Cardiac atrium fibroblast (primary cell): ENCODE data around the gene SLC25A31. TPM values are rescaled to one million over a fixed set of nuclear protein-coding genes. Genes with fewer than 3 reads are reported as not detected.

Experiments
- total RNA-seq: library from RNA; depleted of rRNA; stranded (reverse); fragments of >200 nt; gene quantifications from 2 replicates; pipeline ENCODE4 v1.2.3, GENCODE V29; 2015

Gene SLC25A31
- total RNA-seq = not detected in 2 replicates

DNA sequence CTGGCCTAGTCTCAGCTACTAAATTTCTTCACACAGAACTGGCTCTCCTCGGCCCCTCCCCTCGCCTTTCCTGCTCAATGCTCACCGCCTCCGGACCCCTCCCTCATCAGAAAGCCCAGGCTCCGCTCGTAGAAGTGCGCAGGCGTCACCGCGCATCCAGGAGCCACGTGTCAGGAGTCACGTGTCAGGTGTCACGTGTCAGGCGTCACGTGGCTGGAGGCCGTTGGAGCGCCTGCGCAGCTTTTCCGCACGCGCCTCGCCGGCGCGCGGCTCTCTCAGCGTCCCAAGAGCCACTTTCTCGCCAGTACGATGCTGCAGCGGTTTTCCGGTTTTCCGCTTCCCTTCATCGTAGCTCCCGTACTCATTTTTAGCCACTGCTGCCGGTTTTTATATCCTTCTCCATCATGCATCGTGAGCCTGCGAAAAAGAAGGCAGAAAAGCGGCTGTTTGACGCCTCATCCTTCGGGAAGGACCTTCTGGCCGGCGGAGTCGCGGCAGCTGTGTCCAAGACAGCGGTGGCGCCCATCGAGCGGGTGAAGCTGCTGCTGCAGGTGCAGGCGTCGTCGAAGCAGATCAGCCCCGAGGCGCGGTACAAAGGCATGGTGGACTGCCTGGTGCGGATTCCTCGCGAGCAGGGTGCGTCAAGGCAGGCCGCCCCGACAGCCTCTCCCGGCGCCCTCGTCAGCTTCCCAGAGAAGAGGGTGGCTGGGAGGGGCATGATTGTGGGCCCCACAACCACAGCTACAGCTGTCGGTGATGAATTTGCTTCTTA is at the start of gene SLC25A31:
Gene SLC25A31, plus strand, starts transcription at position 259 of the 772 bp plus-strand sequence. Its CDS starts 146 bp downstream, at position 405.

GRCh38 chr4:127782275-127783025 is 52.2 kb downstream of the SLC25A31 start, which contains the start of gene HSPA4L:
Gene HSPA4L (plus strand): TSS chr4:127782322. CDS start chr4:127782551, 229 bp downstream.

Other genes starting within 250 kb of the SLC25A31 start
- 2.0 and 4.5 TPM in 2 replicates for gene INTU, start 97.4 kb upstream of the SLC25A31 start, total RNA-seq
- gene HSPA4L, start 51.9 kb downstream of the SLC25A31 start, total RNA-seq = 0.54 and 3.7 TPM in 2 replicates
- 1.8 and 2.4 TPM in 2 replicates for gene PLK4, start 150.5 kb downstream of the SLC25A31 start, total RNA-seq
- gene MFSD8, start 234.8 kb downstream of the SLC25A31 start, total RNA-seq = 15.6 and 41.7 TPM in 2 replicates
- 3.2 and 4.2 TPM in 2 replicates for gene ABHD18, start 235.0 kb downstream of the SLC25A31 start, total RNA-seq